Stomach (tissue), 4 donors: Measurements from ENCODE around the gene LIN9.

Source experiments
- EP300 ChIP-seq: sonication (generic); formaldehyde crosslinking; IDR thresholded peaks from one replicate; pipeline ENCODE4 v1.6.1; 2017; ENCODE audit warnings: antibody characterized with exemption
- TF ChIP-seq, protein P1 (sequence below), 7 experiments: fragments of 450-650 bp in 4 of 7; fragments of 200-600 bp in 3 of 7; sonication (generic) in 3 of 7; IDR thresholded peaks; one replicate each; pipeline ENCODE4 v1.5.1; 2016 to 2019; ENCODE audit warnings: antibody characterized with exemption in 7 of 7, control low read depth in 2 of 7, mild to moderate bottlenecking in 1 of 7

DNA sequence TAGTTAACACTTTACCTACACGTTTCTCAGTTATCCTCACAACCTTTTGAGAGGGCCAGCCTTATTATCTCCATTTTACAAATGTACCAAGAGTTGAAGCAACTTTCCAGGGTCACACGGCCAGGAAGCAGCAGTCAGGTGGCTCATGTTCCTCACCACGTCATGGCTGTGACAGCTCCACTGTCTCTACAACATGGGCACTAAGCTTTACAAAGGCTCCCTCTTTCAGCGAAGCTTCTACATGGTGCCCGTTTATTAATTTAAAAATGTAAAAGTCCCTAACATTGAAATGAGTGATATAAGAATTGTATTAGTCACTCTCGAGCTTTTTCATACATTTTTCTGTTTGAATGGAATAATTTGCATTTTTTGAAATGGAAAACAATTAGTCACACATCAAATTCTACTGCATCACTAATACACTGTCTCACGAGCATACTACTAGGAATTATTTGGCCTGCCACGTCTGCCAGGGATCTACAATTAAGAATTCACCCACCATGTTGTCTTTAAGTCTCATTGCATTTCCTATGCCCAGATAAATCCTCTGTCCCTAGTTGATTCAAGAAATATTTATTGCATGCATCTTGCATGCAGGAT, 28.4 kb upstream of the LIN9 start:
- TF ChIP-seq, protein P1, sequence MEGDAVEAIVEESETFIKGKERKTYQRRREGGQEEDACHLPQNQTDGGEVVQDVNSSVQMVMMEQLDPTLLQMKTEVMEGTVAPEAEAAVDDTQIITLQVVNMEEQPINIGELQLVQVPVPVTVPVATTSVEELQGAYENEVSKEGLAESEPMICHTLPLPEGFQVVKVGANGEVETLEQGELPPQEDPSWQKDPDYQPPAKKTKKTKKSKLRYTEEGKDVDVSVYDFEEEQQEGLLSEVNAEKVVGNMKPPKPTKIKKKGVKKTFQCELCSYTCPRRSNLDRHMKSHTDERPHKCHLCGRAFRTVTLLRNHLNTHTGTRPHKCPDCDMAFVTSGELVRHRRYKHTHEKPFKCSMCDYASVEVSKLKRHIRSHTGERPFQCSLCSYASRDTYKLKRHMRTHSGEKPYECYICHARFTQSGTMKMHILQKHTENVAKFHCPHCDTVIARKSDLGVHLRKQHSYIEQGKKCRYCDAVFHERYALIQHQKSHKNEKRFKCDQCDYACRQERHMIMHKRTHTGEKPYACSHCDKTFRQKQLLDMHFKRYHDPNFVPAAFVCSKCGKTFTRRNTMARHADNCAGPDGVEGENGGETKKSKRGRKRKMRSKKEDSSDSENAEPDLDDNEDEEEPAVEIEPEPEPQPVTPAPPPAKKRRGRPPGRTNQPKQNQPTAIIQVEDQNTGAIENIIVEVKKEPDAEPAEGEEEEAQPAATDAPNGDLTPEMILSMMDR (IDR thresholded peaks at IDR 0.05): no peak
- no peak for TF ChIP-seq EP300
